ENCODE results near the gene STX18. TPM values are rescaled to one million over a fixed set of nuclear protein-coding genes. Genes with fewer than 3 reads are reported as not detected.

The STX18 gene
- total and polyA plus RNA-seq, 10 of the 15 experiments (the other 5 are each of a cell fraction or from before 2014, with no cell fraction given): 8.2 to 46.6 (median 31.1) TPM

- H3K9ac ChIP-seq (ENCODE audit: control insufficient read depth, insufficient read depth, low read length): no peak overlapping the region
- in situ Hi-C loops (cut with MboI): no loop called here
- no peak overlapping the region for H3K4me3 ChIP-seq
- H4K20me1 ChIP-seq (ENCODE audit: control insufficient read depth, insufficient read depth): no peaks in the 10 kb centered on the region
- DNase-seq (ENCODE audit: low read depth, low spot score): no peak
- ChIA-PET SMC1A (ENCODE audit: uncharacterized antibody, unreplicated experiment) (no interaction called here), CTCF (no interaction called here), RAD21 (ENCODE audit: unreplicated experiment) (no interaction called here), POLR2A (no interaction called here)
- no peaks in the 10 kb centered on the region for H3K27me3 ChIP-seq (replicated peaks in 1 of 2; ENCODE audit: control insufficient read depth in 2 of 2, insufficient read depth in 2 of 2, low read length in 1 of 2)
- no peaks in the 10 kb centered on the region for H3K9me3 ChIP-seq (replicated peaks; ENCODE audit: control insufficient read depth, insufficient read depth, low read length)
- no peaks in the 10 kb centered on the region for H3K36me3 ChIP-seq (ENCODE audit: control insufficient read depth in 2 of 2, insufficient read depth in 2 of 2, low read length in 1 of 2)
- FAIRE-seq: no peak
- TF ChIP-seq EP300 (IDR thresholded peaks at IDR 0.05; ENCODE audit: borderline replicate concordance in 1 of 2, control insufficient read depth in 1 of 2, low read depth in 2 of 2, low read length in 2 of 2): no peak
- intact Hi-C loops (cut with micrococcal nuclease; ENCODE audit: unreplicated experiment): no loop called here
- 72% methylated on average over 15 of the region's 15 CpGs for WGBS (ENCODE audit: insufficient coverage, insufficient replicate concordance, low lambda C conversion rate, missing lambda C conversion rate)
- H3K4me1 ChIP-seq (ENCODE audit: control insufficient read depth, insufficient read depth, low read length): no peaks in the 10 kb centered on the region
- H3K79me2 ChIP-seq (ENCODE audit: control insufficient read depth, insufficient read depth, low read length): no peaks in the 10 kb centered on the region
- no peak overlapping the region for H3K4me2 ChIP-seq (ENCODE audit: control insufficient read depth, insufficient read depth)
- ATAC-seq: no peak
- no peak overlapping the region for H2AFZ ChIP-seq (ENCODE audit: control insufficient read depth, low read depth, low read length)
- H3K27ac ChIP-seq (ENCODE audit: control insufficient read depth, insufficient read depth): no peak overlapping the region
- BruUV-seq (replicated peaks): no TSS peak
Measured at GRCh38 chr4:4410271-4410670, 131.6 kb downstream of the STX18 start.

GRCh38 chr4:4409416-4410115 is 132.3 kb downstream of the STX18 start:
- no peak overlapping the region for H3K27ac ChIP-seq (ENCODE audit: control insufficient read depth, insufficient read depth)
- in situ Hi-C loops (cut with MboI) (no loop called here), intact Hi-C loops (cut with micrococcal nuclease; ENCODE audit: unreplicated experiment) (no loop called here)
- POLR2A ChIA-PET: no interaction called here
- H3K4me2 ChIP-seq (ENCODE audit: control insufficient read depth, insufficient read depth): no peak overlapping the region
- no peaks in the 10 kb centered on the region for H3K4me1 ChIP-seq (ENCODE audit: control insufficient read depth, insufficient read depth, low read length)
- SMC1A ChIA-PET (ENCODE audit: uncharacterized antibody, unreplicated experiment): no interaction called here
- DNase-seq (ENCODE audit: low read depth, low spot score): no peak
- RAD21 ChIA-PET (ENCODE audit: unreplicated experiment): no interaction called here
- CTCF ChIA-PET: no interaction called here
- FAIRE-seq: no peak
- no peaks in the 10 kb centered on the region for H3K36me3 ChIP-seq (ENCODE audit: control insufficient read depth in 2 of 2, insufficient read depth in 2 of 2, low read length in 1 of 2)
- H3K4me3 ChIP-seq: no peak overlapping the region
- no peak overlapping the region for H3K9ac ChIP-seq (ENCODE audit: control insufficient read depth, insufficient read depth, low read length)
- BruUV-seq (replicated peaks): no TSS peak
- 82% methylated on average over 21 of the region's 23 CpGs for WGBS (ENCODE audit: insufficient coverage, insufficient replicate concordance, low lambda C conversion rate, missing lambda C conversion rate)
- H2AFZ ChIP-seq (ENCODE audit: control insufficient read depth, low read depth, low read length): no peak overlapping the region
- no peaks in the 10 kb centered on the region for H3K27me3 ChIP-seq (replicated peaks in 1 of 2; ENCODE audit: control insufficient read depth in 2 of 2, insufficient read depth in 2 of 2, low read length in 1 of 2)
- ATAC-seq: no peak
- no peaks in the 10 kb centered on the region for H3K79me2 ChIP-seq (ENCODE audit: control insufficient read depth, insufficient read depth, low read length)
- no peaks in the 10 kb centered on the region for H3K9me3 ChIP-seq (replicated peaks; ENCODE audit: control insufficient read depth, insufficient read depth, low read length)
- H4K20me1 ChIP-seq (ENCODE audit: control insufficient read depth, insufficient read depth): no peaks in the 10 kb centered on the region
- TF ChIP-seq PML (IDR thresholded peaks at IDR 0.05; ENCODE audit: low read length) (no peak), NKRF (conservative IDR thresholded peaks at IDR 0.05) (no peak), BCLAF1 (IDR thresholded peaks at IDR 0.05) (no peak), TBL1XR1 (IDR thresholded peaks at IDR 0.05; ENCODE audit: low read depth, low read length) (no peak), PAX5 (IDR thresholded peaks at IDR 0.05; ENCODE audit: borderline replicate concordance, low read depth, low read length) (no peak), NR2F1 (conservative IDR thresholded peaks at IDR 0.05) (no peak), PRDM15 (CRISPR knock-in tag; IDR thresholded peaks at IDR 0.05) (no peak)
